Activated gamma-delta T cell (primary cell): ENCODE data around the gene EFL1.

Experiments used
- DNase-seq: peaks from one replicate; lab custom pipeline; 2025; lab: John Stamatoyannopoulos, UW

The EFL1 gene

GRCh38 chr15:82124331-82125263 is 137.9 kb downstream of the EFL1 start:
- DNase-seq = no peak

GRCh38 chr15:82122746-82123400 is 139.7 kb downstream of the EFL1 start:
- DNase-seq = no peak

GRCh38 chr15:82118040-82118439 is 144.5 kb downstream of the EFL1 start:
- DNase-seq = no peak

GRCh38 chr15:82117296-82117695 is 145.2 kb downstream of the EFL1 start:
- DNase-seq = no peak

- DNase-seq = no peak
Observed at GRCh38 chr15:82114660-82115059, 147.9 kb downstream of the EFL1 start.

GRCh38 chr15:82113106-82113715 is 149.3 kb downstream of the EFL1 start:
- DNase-seq = no peak

- DNase-seq = no peak
Observed at GRCh38 chr15:82111918-82112317, 150.6 kb downstream of the EFL1 start.

GRCh38 chr15:82110144-82110543 is 152.4 kb downstream of the EFL1 start:
- no peak for DNase-seq

GRCh38 chr15:82108489-82109078 is 153.9 kb downstream of the EFL1 start:
- DNase-seq = peak; percentile 16

- DNase-seq = no peak
Observed at GRCh38 chr15:82106679-82107078, 155.9 kb downstream of the EFL1 start.

GRCh38 chr15:82105451-82106215 is 156.9 kb downstream of the EFL1 start:
- DNase-seq = no peak

GRCh38 chr15:82103468-82103867 is 159.1 kb downstream of the EFL1 start:
- no peak for DNase-seq

GRCh38 chr15:82100111-82100929 is 162.2 kb downstream of the EFL1 start:
- DNase-seq = no peak

- no peak for DNase-seq
Observed at GRCh38 chr15:82098674-82099073, 163.9 kb downstream of the EFL1 start.

- no peak for DNase-seq
Observed at GRCh38 chr15:82095803-82096202, 166.7 kb downstream of the EFL1 start.

- DNase-seq = no peak
Observed at GRCh38 chr15:82093774-82094211, 168.7 kb downstream of the EFL1 start.

- DNase-seq = no peak
Observed at GRCh38 chr15:82093325-82093724, 169.2 kb downstream of the EFL1 start.

- no peak for DNase-seq
Observed at GRCh38 chr15:82091636-82092140, 170.8 kb downstream of the EFL1 start.

- no peak for DNase-seq
Observed at GRCh38 chr15:82086243-82086995, 176.1 kb downstream of the EFL1 start.
